Measurements from ENCODE around the gene PWWP2A. TPM values are rescaled to one million over a fixed set of nuclear protein-coding genes. Genes with fewer than 3 reads are reported as not detected.
"Not testable (repeated sequence)": the region's sequence is repeated elsewhere in the genome, so short reads cannot be mapped to it uniquely, and the experiment has no call there.

Gene PWWP2A
- polyA plus RNA-seq, 2 donors = 4.8 to 5.4 TPM

DNA sequence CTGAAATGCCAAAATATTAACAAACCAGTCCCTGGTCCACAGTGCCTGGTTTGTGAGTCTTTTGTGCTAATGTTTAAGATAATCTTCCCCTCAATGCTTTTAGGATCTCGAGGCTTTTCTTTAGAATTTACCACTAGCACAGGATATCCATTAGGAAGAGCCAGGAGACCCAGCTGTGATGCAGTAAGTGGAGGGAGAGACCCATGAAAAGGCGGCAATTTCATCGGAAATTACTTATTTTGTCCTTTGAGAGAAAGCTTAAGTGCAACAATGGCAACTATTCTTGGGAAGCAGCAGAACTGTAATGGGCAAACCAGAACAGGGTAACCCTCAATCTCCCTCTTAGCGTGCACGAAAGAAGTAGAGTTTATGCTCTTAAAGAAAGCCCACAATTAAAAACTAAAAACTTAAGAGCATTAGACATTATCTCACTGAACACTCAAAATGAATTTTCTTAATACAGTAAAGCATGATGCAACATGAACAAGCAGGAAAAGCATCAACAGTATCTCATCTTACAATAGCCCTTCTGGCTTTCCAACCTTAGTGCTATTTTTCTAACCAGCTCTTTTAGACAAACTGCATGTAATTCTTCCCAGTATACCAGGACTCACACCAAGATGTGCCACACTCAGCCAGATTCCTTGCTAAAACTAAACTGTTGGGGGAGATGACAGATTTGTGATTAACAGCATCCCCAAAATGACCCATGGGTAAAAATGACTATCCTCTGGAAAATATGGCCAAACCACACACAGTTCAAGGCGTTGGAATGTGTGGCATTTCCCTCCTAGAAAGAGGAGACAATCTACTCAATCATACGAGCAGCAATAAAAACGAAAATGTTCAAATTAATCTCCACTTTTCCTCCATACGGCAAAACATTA, 36.4 kb downstream of the PWWP2A start:
- H3K27ac ChIP-seq (ENCODE audit: low read depth in 2 of 2, low read length in 1 of 2) = no peak overlapping the region
- no peaks in the 10 kb centered on the region for H3K27me3 ChIP-seq (ENCODE audit: control insufficient read depth in 1 of 2, insufficient read depth in 2 of 2, low read length in 2 of 2)
- WGBS, 2 donors = 69 to 73% methylated on average over 9 of the region's 9 CpGs
- H3K4me1 ChIP-seq (ENCODE audit: control insufficient read depth in 2 of 2, insufficient read depth in 2 of 2, low read length in 1 of 2) = no peaks in the 10 kb centered on the region
- H3K36me3 ChIP-seq (ENCODE audit: control insufficient read depth in 2 of 2, insufficient read depth in 2 of 2, low read length in 1 of 2) = no peaks in the 10 kb centered on the region
- H3K4me3 ChIP-seq (ENCODE audit: low read depth in 1 of 2, low read length in 2 of 2) = no peak overlapping the region
- no peaks in the 10 kb centered on the region for H3K9me3 ChIP-seq (ENCODE audit: control insufficient read depth in 2 of 2, insufficient read depth in 1 of 2, low read depth in 1 of 2, low read length in 1 of 2)

DNA sequence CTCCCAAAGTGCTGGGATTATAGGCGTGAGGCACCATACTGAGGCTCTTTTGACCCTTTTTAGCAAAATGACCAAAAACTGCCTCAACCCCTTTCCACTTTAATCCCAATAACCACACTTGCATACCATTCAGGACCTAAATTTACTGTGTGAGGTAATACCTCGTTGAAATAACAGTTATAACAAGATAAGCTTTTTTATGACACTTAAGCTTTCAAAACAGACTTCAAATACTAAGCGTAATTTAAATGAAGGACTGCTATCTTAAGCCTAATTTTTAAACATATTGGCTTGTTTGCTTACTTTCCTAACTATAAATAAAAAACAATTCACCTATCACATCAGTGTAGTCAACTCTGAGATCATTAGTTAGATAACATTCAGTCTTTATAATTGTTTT, 37.8 kb downstream of the PWWP2A start:
- Histone ChIP-seq H3K4me1 (ENCODE audit: control insufficient read depth in 2 of 2, insufficient read depth in 2 of 2, low read length in 1 of 2) (no peaks in the 10 kb centered on the region), H3K27ac (ENCODE audit: low read depth in 2 of 2, low read length in 1 of 2) (no peak overlapping the region), H3K4me3 (ENCODE audit: low read depth in 1 of 2, low read length in 2 of 2) (no peak overlapping the region), H3K36me3 (ENCODE audit: control insufficient read depth in 2 of 2, insufficient read depth in 2 of 2, low read length in 1 of 2) (no peaks in the 10 kb centered on the region), H3K9me3 (ENCODE audit: control insufficient read depth in 2 of 2, insufficient read depth in 1 of 2, low read depth in 1 of 2, low read length in 1 of 2) (no peaks in the 10 kb centered on the region), H3K27me3 (ENCODE audit: control insufficient read depth in 1 of 2, insufficient read depth in 2 of 2, low read length in 2 of 2) (no peaks in the 10 kb centered on the region)
- 69 to 86% methylated on average over 3 of the region's 3 CpGs for WGBS, 2 donors

DNA sequence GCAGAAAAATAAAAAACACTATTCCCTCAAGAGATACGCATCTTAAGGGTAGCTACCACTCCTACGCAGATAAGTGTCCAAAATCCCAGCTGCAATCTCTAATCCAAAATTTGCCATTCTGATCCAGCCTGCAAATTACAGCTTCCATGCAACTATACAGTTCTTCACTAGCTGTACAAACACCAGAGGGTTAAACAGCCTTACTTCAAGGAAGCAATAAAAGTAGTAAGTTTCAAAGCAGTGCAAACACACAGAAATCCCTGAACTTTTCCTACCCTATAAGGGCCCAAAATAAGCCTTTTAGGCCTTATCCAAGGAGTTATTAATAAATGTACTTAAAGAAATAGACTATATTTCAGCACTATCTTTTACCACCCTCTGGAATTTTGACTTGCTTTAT, 39.5 kb downstream of the PWWP2A start:
- Histone ChIP-seq H3K4me3 (ENCODE audit: low read depth in 1 of 2, low read length in 2 of 2) (no peak overlapping the region), H3K27me3 (ENCODE audit: control insufficient read depth in 1 of 2, insufficient read depth in 2 of 2, low read length in 2 of 2) (no peaks in the 10 kb centered on the region), H3K27ac (ENCODE audit: low read depth in 2 of 2, low read length in 1 of 2) (no peak overlapping the region), H3K36me3 (ENCODE audit: control insufficient read depth in 2 of 2, insufficient read depth in 2 of 2, low read length in 1 of 2) (no peaks in the 10 kb centered on the region), H3K9me3 (ENCODE audit: control insufficient read depth in 2 of 2, insufficient read depth in 1 of 2, low read depth in 1 of 2, low read length in 1 of 2) (no peaks in the 10 kb centered on the region), H3K4me1 (ENCODE audit: control insufficient read depth in 2 of 2, insufficient read depth in 2 of 2, low read length in 1 of 2) (no peaks in the 10 kb centered on the region)
- 92 to 97% methylated on average over 2 of the region's 2 CpGs for WGBS, 2 donors

DNA sequence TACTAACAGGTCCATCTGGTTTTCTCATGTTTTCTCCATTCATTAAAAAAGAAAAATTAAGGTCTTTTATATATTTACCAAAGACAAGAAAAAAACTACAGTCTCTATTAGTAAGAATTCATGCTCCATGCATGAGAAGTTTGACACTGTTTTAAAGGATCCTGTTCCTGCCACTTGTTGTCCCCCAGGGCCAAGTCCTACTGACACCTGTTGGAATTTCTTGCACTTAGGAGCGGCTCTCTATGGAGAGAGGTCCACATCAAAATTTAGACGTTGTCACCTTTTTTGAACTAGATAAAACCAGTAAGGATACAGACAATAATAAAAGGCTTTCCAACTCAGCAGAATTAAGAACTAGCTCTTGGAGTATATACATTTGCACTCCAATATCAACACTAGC, 42.3 kb downstream of the PWWP2A start:
- no peaks in the 10 kb centered on the region for H3K27me3 ChIP-seq (ENCODE audit: control insufficient read depth in 1 of 2, insufficient read depth in 2 of 2, low read length in 2 of 2)
- no peak overlapping the region for H3K4me3 ChIP-seq (ENCODE audit: low read depth in 1 of 2, low read length in 2 of 2)
- no peaks in the 10 kb centered on the region for H3K9me3 ChIP-seq (ENCODE audit: control insufficient read depth in 2 of 2, insufficient read depth in 1 of 2, low read depth in 1 of 2, low read length in 1 of 2)
- 82 to 85% methylated on average over 2 of the region's 2 CpGs for WGBS, 2 donors
- H3K4me1 ChIP-seq (ENCODE audit: control insufficient read depth in 2 of 2, insufficient read depth in 2 of 2, low read length in 1 of 2) = no peaks in the 10 kb centered on the region
- no peak overlapping the region for H3K27ac ChIP-seq (ENCODE audit: low read depth in 2 of 2, low read length in 1 of 2)
- no peaks in the 10 kb centered on the region for H3K36me3 ChIP-seq (ENCODE audit: control insufficient read depth in 2 of 2, insufficient read depth in 2 of 2, low read length in 1 of 2)

DNA sequence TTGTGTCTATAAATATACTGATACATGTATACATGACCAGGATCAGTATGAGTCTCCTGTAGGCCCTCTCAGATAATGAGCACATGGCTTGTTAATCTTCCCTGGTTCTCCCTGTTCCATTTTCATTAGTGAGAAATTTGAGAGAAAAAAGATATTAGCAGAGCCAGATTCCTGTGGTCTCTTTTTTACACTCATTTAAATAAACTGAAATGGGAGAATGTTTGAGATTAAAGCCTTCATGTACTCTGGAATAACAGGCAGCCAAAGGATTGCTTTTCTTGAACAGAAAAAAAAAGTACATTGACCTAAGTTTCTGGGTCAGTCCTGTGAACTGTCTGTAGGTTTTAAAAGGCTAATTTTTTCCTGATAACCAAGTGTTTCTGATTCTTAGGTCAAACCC, 44.2 kb downstream of the PWWP2A start:
- H3K4me3 ChIP-seq (ENCODE audit: low read depth in 1 of 2, low read length in 2 of 2) = no peak overlapping the region
- no peaks in the 10 kb centered on the region for H3K36me3 ChIP-seq (ENCODE audit: control insufficient read depth in 2 of 2, insufficient read depth in 2 of 2, low read length in 1 of 2)
- H3K27me3 ChIP-seq (ENCODE audit: control insufficient read depth in 1 of 2, insufficient read depth in 2 of 2, low read length in 2 of 2) = no peaks in the 10 kb centered on the region
- no peak overlapping the region for H3K27ac ChIP-seq (ENCODE audit: low read depth in 2 of 2, low read length in 1 of 2)
- no peaks in the 10 kb centered on the region for H3K9me3 ChIP-seq (ENCODE audit: control insufficient read depth in 2 of 2, insufficient read depth in 1 of 2, low read depth in 1 of 2, low read length in 1 of 2)
- no peaks in the 10 kb centered on the region for H3K4me1 ChIP-seq (ENCODE audit: control insufficient read depth in 2 of 2, insufficient read depth in 2 of 2, low read length in 1 of 2)

DNA sequence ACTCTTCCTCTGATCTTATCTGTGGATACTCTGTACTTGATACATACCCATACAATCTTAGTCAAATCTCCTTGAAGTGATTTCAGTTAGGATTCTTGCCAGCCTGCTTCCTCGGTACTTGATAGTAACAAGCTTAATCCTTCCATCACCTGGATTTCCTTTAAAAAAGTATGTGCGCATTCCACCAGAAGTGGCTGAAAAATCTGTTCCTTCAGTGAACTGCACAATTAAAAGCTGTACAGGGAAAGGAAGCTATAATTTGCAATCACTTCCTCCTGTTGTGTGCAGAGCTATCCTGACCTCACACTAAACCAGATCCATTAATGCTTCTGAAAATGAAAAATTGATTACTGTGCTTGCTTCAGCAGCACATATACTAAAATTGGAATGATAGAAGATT, 47.3 kb downstream of the PWWP2A start:
- H3K4me1 ChIP-seq (ENCODE audit: control insufficient read depth in 2 of 2, insufficient read depth in 2 of 2, low read length in 1 of 2) = no peaks in the 10 kb centered on the region
- H3K36me3 ChIP-seq (ENCODE audit: control insufficient read depth in 2 of 2, insufficient read depth in 2 of 2, low read length in 1 of 2) = no peaks in the 10 kb centered on the region
- WGBS, 2 donors = 65 to 70% methylated on average over 2 of the region's 2 CpGs
- H3K27me3 ChIP-seq (ENCODE audit: control insufficient read depth in 1 of 2, insufficient read depth in 2 of 2, low read length in 2 of 2) = no peaks in the 10 kb centered on the region
- H3K9me3 ChIP-seq (ENCODE audit: control insufficient read depth in 2 of 2, insufficient read depth in 1 of 2, low read depth in 1 of 2, low read length in 1 of 2) = no peaks in the 10 kb centered on the region
- no peak overlapping the region for H3K27ac ChIP-seq (ENCODE audit: low read depth in 2 of 2, low read length in 1 of 2)
- no peak overlapping the region for H3K4me3 ChIP-seq (ENCODE audit: low read depth in 1 of 2, low read length in 2 of 2)

DNA sequence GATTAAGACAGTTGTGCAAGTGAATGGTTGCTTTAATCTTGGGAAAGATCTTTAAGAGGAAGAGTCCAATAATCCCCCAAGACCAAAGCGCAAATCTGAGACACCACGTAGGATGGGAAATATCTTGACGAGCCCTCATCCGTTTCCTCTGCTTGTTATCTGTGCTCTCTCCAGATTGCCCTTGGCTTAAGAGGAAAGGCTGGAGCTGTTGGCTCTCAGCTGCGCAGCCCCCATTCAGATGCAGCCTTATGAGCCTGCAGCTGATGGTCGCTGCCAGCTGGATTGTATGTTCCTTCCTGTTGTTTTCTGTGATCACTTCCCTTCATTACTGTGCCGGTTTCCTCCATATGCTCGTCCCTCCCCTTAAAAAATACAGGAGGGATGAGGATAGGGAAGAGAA, 47.7 kb downstream of the PWWP2A start:
- no peak overlapping the region for H3K27ac ChIP-seq (ENCODE audit: low read depth in 2 of 2, low read length in 1 of 2)
- no peaks in the 10 kb centered on the region for H3K27me3 ChIP-seq (ENCODE audit: control insufficient read depth in 1 of 2, insufficient read depth in 2 of 2, low read length in 2 of 2)
- H3K9me3 ChIP-seq (ENCODE audit: control insufficient read depth in 2 of 2, insufficient read depth in 1 of 2, low read depth in 1 of 2, low read length in 1 of 2) = no peaks in the 10 kb centered on the region
- H3K4me1 ChIP-seq (ENCODE audit: control insufficient read depth in 2 of 2, insufficient read depth in 2 of 2, low read length in 1 of 2) = no peaks in the 10 kb centered on the region
- no peak overlapping the region for H3K4me3 ChIP-seq (ENCODE audit: low read depth in 1 of 2, low read length in 2 of 2)
- H3K36me3 ChIP-seq (ENCODE audit: control insufficient read depth in 2 of 2, insufficient read depth in 2 of 2, low read length in 1 of 2) = no peaks in the 10 kb centered on the region
- WGBS, 2 donors = 60 to 63% methylated on average over 8 of the region's 8 CpGs

DNA sequence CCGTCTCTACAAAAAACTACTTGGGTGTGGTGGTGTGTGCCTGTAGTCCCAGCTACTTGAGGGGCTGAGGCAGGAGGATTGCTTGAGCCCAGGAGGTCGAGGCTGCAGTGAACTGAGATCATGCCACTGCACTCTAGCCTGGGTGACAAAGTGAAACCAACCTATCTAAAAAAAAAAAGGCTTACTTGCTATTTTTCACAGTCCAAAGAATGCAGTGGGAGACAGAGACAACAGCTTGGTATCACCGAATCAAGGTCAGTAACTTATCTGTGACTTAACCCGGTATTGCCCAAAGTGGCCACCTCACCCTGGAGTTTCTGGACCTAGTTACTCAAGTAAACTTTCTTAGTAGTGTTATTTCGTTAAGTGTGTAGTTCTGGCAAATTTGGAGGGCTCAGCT, 50.1 kb downstream of the PWWP2A start:
- H3K4me3 ChIP-seq (ENCODE audit: low read depth in 1 of 2, low read length in 2 of 2); H3K4me1 ChIP-seq (ENCODE audit: control insufficient read depth in 2 of 2, insufficient read depth in 2 of 2, low read length in 1 of 2); H3K27me3 ChIP-seq (ENCODE audit: control insufficient read depth in 1 of 2, insufficient read depth in 2 of 2, low read length in 2 of 2); H3K9me3 ChIP-seq (ENCODE audit: control insufficient read depth in 2 of 2, insufficient read depth in 1 of 2, low read depth in 1 of 2, low read length in 1 of 2); H3K36me3 ChIP-seq (ENCODE audit: control insufficient read depth in 2 of 2, insufficient read depth in 2 of 2, low read length in 1 of 2); H3K27ac ChIP-seq (ENCODE audit: low read depth in 2 of 2, low read length in 1 of 2): not testable (repeated sequence)
- 77 to 93% methylated on average over 5 of the region's 5 CpGs for WGBS, 2 donors

DNA sequence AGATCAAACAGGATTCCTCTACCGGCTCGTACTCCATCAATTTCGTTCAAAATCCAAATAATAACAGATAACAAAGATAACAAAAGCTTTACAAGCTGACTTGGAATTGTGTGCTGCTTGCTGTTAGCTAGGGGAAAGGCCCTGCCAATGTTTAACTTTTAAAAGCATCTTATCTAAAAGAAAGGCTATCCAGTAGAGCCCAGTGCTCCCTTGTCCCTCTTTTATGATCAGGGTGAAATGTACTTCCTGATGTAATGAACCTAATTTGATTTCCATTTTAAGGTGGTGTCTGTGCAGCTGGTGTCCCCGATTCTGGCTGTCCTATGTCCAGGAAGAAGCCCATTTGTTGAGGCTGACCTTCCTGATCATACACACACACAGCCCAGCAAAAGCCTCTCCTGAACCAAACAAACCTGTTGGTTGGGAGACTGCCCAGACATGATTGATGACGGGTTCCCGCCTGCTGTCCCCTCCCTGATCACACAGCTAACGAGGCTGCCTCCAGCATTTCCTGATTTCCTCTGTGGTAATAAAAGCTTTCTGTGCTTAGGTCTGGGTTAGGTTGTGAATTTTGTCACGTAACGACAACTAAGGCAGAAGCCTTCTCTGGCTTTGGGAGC, 54.1 kb downstream of the PWWP2A start:
- 36 to 37% methylated on average over 9 of the region's 9 CpGs for WGBS, 2 donors
- Histone ChIP-seq H3K36me3 (ENCODE audit: control insufficient read depth in 2 of 2, insufficient read depth in 2 of 2, low read length in 1 of 2) (peaks cover 4 to 9% of the 10 kb centered on the region in 2 donors), H3K4me1 (ENCODE audit: control insufficient read depth in 2 of 2, insufficient read depth in 2 of 2, low read length in 1 of 2) (peaks cover 2 to 5% of the 10 kb centered on the region in 2 donors), H3K27me3 (ENCODE audit: control insufficient read depth in 1 of 2, insufficient read depth in 2 of 2, low read length in 2 of 2) (no peaks in the 10 kb centered on the region), H3K4me3 (ENCODE audit: low read depth in 1 of 2, low read length in 2 of 2) (no peak overlapping the region), H3K27ac (ENCODE audit: low read depth in 2 of 2, low read length in 1 of 2) (peak overlapping the region; percentile 86 to 96), H3K9me3 (ENCODE audit: control insufficient read depth in 2 of 2, insufficient read depth in 1 of 2, low read depth in 1 of 2, low read length in 1 of 2) (no peaks in the 10 kb centered on the region)

DNA sequence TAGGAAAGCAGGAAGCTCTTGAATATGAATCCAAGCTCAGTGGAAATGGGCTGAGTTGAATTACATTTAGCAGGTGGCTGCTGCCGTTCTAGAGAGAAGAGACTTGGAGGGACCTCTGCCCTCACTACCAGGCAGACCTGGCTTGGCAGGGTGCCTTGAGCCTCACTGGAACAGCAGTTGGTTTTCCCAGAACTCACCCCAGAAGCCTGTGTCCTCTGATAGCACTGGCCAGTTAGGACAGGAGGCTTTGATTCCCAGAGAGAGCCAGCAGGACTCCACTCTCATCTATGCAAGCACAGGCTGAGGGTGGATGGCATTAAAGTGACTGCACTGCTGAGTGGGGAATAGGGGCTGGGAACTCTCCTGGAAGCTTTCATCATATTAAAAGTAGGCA, 54.8 kb downstream of the PWWP2A start:
- WGBS, 2 donors = 50 to 57% methylated on average over 1 of the region's 1 CpG
- Histone ChIP-seq H3K4me1 (ENCODE audit: control insufficient read depth in 2 of 2, insufficient read depth in 2 of 2, low read length in 1 of 2) (peaks cover 2 to 5% of the 10 kb centered on the region in 2 donors), H3K4me3 (ENCODE audit: low read depth in 1 of 2, low read length in 2 of 2) (no peak overlapping the region), H3K27ac (ENCODE audit: low read depth in 2 of 2, low read length in 1 of 2) (peak overlapping the region; percentile 96 to 97), H3K36me3 (ENCODE audit: control insufficient read depth in 2 of 2, insufficient read depth in 2 of 2, low read length in 1 of 2) (peaks cover 4 to 9% of the 10 kb centered on the region in 2 donors), H3K27me3 (ENCODE audit: control insufficient read depth in 1 of 2, insufficient read depth in 2 of 2, low read length in 2 of 2) (no peaks in the 10 kb centered on the region), H3K9me3 (ENCODE audit: control insufficient read depth in 2 of 2, insufficient read depth in 1 of 2, low read depth in 1 of 2, low read length in 1 of 2) (no peaks in the 10 kb centered on the region)
